HG03060 (cell line): ENCODE data around the gene EEF1AKMT3.
"Not testable (repeated sequence)": the region's sequence is repeated elsewhere in the genome, so short reads cannot be mapped to it uniquely, and the experiment has no call there.

Experiments used
- ATAC-seq: cut with Tn5 transposase; IDR thresholded peaks from one replicate; pipeline ENCODE4 v1.9.1; 2021; ENCODE audit warnings: low read depth, moderate number of reproducible peaks; ENCODE audit not compliant: unreplicated experiment

EEF1AKMT3 gene

GRCh38 chr12:57763881-57764661, 8.3 kb upstream of the EEF1AKMT3 start:
- ATAC-seq, result no peak

GRCh38 chr12:57764662-57765002, 7.8 kb upstream of the EEF1AKMT3 start:
- no peak for ATAC-seq

- no peak for ATAC-seq
Observed at GRCh38 chr12:57765003-57765697, 7.3 kb upstream of the EEF1AKMT3 start.

DNA sequence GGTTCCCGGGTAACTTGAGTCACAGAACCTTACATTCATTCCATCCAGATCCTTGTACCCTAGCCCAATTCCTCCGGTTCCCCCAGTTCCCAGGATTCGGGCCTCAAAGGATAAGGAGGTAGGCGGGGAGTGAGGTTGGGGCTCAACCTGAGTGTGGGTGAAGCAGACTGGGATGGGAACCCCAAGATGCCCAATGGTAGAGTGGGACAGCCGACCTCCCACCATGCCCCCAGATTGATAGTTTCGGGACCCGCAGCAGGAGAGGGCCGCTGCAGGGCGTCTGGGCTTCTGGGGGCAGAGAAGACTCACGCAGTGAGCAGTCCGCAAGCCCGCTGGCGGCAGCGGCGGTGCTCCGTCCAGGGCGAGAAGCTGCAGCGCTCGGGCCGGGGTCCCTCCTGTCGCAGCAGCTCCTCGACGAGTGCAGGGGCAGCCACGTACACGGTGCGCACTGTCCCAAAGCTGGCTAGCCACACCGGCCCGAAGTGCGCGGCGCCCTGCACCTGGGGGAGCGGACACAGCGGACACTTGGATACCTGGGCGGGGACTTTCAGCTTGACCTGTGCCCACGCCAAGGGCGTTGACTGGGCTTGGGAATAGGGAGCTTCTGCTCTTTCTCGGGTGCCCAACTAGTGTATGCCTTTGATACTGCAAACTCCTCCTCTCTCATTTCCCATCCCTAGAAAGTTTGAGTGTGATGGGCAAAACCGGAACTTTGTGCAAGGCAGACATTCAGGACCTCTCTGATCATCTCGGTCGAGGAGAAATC, 6.5 kb upstream of the EEF1AKMT3 start:
- ATAC-seq, result no peak

DNA sequence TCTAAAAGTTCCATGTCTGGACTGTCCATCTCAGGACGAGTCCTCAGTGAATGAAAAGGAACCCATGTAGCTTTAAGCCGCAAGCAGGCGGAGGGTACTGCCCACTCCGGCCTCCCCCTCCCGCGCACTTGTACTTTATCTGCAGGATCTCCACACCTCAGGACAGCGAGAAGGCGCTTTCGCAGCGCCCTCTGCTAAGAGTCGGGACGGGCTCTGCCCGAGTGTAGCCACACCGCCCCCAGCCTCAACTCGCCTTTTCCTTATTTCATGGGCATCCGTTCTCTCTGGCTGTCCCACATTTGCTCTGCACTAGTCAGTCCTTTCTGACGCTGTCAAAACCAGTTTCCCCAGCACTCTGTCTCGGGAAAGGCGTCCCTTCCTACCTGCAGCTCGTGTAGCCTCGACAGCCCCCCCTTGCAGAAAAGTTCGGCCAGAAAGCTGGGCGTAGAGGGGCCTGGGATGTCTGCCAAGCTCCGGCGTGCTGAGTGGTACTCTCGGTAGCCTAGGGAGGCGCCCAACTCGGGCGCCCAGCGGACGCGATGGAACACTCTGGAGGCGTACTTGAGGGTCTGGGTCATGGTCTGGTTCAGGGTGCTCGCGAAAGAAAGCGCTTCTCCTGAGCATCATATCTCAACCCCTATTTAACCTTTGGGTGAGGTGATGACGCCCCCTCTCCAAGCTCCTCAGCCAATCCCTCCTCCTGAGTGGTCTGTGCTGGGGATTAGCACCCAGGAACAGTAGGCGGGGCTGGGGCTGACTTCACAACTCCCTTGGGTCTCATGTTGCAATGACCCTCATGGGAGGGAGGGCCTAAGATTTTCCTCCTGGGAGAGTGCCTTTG, 5.7 kb upstream of the EEF1AKMT3 start, which contains the start of gene CYP27B1:
TSS of gene CYP27B1 (minus strand) at position 615 of the 841 bp plus-strand sequence. CDS start at position 578, 37 bp downstream.
- no peak for ATAC-seq

- no peak for ATAC-seq
Observed at GRCh38 chr12:57767305-57767698, 5.1 kb upstream of the EEF1AKMT3 start.

DNA sequence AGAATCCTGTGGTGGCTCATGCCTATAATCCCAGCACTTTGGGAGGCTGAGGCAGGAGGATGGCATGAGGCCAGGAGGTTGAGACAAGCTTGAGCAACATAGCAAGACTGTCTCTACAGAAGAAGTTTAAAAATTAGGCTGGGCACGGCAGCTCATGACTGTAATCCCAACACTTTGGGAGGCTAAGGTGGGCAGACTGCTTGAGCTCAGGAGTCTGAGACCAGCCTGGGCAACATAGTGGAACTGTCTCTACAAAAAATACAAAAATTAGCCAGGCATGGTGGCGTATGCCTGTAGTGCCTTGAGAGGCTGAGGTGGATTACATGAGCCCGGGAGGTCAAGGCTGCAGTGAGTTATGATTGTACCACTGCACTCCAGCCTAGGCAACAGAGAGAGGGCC, 4.5 kb upstream of the EEF1AKMT3 start:
- no peak for ATAC-seq

- no peak for ATAC-seq
Observed at GRCh38 chr12:57769594-57769993, 2.8 kb upstream of the EEF1AKMT3 start.

DNA sequence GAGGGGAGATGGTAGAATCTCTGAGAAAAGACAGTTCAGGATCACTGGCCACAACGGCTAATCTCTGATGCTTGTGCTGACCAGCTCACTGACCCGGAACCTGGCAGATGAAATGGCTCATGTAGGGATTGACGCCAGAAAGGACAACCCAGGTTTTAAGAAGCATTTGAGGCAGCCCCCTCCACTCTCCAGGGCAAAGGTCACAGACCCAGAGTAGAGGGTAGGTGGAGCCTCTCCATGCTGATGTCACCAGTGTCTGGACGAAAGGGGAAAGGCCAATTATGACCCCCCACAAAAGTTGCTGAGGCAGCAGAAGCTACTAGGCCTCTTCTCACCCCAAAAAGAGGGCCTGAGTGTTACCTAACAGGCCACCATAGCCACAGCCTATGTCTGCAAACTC, 1.7 kb upstream of the EEF1AKMT3 start:
- ATAC-seq, result no peak

- peak; percentile 51 for ATAC-seq
Observed at GRCh38 chr12:57771236-57771872, 1.1 kb upstream of the EEF1AKMT3 start.

DNA sequence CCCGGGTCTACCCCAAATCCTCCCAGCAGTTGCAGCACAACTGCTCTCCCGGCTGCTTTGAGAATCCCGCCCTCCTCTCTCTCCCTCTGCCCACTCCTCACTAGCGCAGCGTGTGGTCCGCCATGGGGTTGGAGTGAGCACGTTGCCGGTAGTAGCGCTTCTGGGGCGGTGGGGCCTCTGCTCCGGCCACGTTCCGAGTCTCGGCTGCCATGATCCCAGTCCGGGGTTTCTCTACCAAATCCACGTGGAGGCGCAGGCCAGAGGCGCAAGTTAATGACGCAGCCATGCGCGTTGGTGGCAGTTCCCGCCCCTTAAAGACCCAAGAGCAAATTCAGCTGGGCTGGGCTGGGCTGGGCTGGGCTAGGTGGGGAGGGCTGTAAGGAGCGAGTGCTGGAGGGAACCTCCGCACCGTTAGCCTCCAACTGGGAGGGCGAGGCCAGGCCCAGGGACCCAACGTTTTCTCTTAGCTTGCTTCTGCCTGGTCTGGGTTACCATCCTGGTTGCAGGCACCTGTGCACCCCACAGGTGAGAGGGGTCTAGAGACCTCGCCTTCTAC, 463 bp upstream of the EEF1AKMT3 start, which contains the start of gene METTL1:
TSS of gene METTL1 (minus strand) at position 233 of the 556 bp plus-strand sequence. CDS start at position 211, 22 bp downstream.
- ATAC-seq, result peak; percentile 64

DNA sequence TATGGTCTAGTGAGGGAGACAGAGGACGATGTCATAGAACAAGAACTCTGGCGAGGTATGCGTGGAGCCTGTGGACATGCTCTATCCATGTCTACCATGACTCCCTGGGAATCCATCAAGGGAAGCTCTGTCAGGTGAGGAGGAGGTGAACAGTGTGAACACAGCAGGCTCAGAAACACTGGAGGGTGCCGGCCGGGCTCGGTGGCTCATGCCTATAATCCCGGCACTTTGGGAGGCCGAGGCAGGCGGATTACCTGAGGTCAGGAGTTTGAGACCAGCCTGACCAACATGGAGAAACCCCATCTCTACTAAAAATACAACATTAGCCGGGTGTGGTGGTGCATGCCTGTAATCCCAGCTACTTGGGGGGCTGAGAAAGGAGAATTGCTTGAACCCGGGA, 2.2 kb downstream of the EEF1AKMT3 start:
- not testable (repeated sequence) for ATAC-seq

DNA sequence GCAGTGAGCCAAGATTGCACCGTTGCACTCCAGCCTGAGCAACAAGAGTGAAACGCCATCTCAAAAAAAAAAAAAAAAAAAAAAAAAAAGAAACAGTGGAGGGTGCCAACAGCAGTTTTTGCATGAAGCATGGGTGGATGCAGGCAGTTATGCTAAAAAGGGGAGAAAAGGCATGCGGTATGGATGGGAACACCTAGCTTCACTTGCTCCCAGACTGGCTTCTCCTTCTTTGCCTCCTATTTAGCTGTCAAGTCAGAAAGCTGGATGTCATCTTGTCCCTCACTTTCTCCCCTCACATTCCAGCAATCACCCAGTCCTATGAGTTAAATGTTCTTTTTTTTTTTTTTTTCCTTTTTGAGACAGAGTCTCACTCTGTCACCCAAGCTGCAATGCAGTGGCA, 2.6 kb downstream of the EEF1AKMT3 start:
- ATAC-seq, result no peak

DNA sequence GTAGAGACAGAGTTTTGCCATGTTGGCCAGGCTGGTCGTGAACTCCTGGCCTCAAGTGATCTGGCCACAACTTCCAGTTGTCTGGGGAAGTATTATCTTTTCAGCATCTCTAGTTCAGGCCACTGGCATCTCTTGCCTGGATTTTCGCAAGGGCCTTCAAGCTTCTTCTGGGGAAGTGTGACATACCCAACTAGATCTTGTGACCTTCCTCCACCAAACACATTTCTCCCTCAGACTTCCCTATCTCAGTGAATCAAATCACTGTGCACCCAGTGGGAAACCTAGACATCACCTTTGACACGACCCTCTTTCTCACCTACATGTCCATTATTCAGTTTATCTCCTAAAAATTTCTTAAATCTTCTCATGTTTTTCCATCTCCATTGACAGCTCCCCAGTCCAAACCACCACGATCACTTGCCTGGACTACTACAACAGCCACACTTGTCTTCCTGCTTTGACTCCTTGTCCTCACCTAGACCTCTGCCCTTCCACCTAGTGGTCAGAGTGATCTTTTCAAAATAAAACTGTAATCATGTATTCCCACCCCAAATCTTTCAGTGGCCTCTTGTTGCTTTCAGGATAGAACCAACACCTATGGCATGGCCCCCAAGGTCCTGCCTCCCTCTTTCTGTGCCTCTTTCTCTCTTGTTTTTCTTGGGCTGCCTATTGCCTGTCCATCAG, 3.3 kb downstream of the EEF1AKMT3 start:
- no peak for ATAC-seq

GRCh38 chr12:57776247-57776587, 3.8 kb downstream of the EEF1AKMT3 start:
- ATAC-seq, result no peak

GRCh38 chr12:57777367-57777766, 5.0 kb downstream of the EEF1AKMT3 start:
- no peak for ATAC-seq

DNA sequence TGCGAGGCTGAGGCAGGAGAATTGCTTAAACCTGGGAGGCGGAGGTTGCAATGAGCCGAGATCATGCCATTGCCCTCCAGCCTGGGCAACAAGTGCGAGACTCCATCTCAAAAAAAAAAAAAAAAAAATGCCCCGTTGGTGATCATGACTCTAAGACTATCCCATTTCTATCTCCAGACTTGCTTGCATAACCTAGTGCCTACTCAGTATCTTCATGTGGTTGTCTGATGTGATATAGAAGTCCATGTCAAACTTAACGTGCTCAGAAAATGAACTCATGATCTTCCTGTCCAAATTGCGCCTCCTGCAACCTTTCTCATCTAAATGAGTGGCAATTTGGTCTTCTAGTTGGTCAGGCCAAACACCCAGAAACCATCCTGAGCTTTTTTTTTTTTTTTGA, 5.5 kb downstream of the EEF1AKMT3 start:
- no peak for ATAC-seq

GRCh38 chr12:57779736-57780135, 7.3 kb downstream of the EEF1AKMT3 start:
- ATAC-seq, result no peak

GRCh38 chr12:57780284-57780897, 8.0 kb downstream of the EEF1AKMT3 start:
- no peak for ATAC-seq
